Colonic mucosa (tissue), 4 donors: Measurements from ENCODE around the gene ARID3C. TPM values are rescaled to one million over a fixed set of nuclear protein-coding genes. Genes with fewer than 3 reads are reported as not detected.
A peak's percentile ranks its signal among the peaks of the same experiment; 100 is the strongest.

Experiments
- DNase-seq: peaks from one replicate; pipeline ENCODE4 v3.0.0-alpha.2; 2020
- H3K27ac ChIP-seq: fragments of 200-600 bp; one replicate; pipeline ENCODE4 v1.8.0; 2021
- H3K27me3 ChIP-seq: fragments of 200-600 bp; one replicate; pipeline ENCODE4 v1.8.0; 2021
- H3K36me3 ChIP-seq: fragments of 200-600 bp; one replicate; pipeline ENCODE4 v1.8.0; 2021
- H3K4me1 ChIP-seq: fragments of 200-600 bp; one replicate; pipeline ENCODE4 v1.8.0; 2021; ENCODE audit warnings: mild to moderate bottlenecking
- H3K4me3 ChIP-seq: fragments of 200-600 bp; one replicate; pipeline ENCODE4 v1.8.0; 2021
- H3K9ac ChIP-seq, 2 donors: one replicate each; pipeline ENCODE4 v1.7.0; 2013; ENCODE audit warnings: control low read depth in 2 of 2, low read depth in 2 of 2, low read length in 2 of 2
- H3K9me3 ChIP-seq: fragments of 200-600 bp; one replicate; pipeline ENCODE4 v1.8.0; 2021
- intact Hi-C: fragments of 100-400 bp; cut with DNase I; formaldehyde crosslinking; loops from one replicate; pipeline ENCODE4 v1.14.1; 2022
- total RNA-seq, 2 donors: library from RNA; stranded (reverse); fragmentation: NEBNext Ultra II Directional in 1 of 2; extraction: Animal tissue kit (Norgen Biotek cat#: 25700) in 1 of 2; gene quantifications; one replicate each; pipeline ENCODE4 v1.2.1, GENCODE V29; 2021
- TF ChIP-seq, protein P1 (sequence below): fragments of 200-600 bp; IDR thresholded peaks from one replicate; pipeline ENCODE4 v1.8.0; 2022; ENCODE audit warnings: antibody characterized with exemption, mild to moderate bottlenecking
- donor health status: healthy.
- donor health status: DM: no; HTN: no; CAD: no.
- donor health status: DM: no; HTN: no; CAD: no.

Gene ARID3C
- total RNA-seq, 2 donors from 2014 or later: not detected

GRCh38 chr9:34655394-34655793 is 26.5 kb upstream of the ARID3C start:
- no peak for DNase-seq
- Histone ChIP-seq H3K27me3 (no peaks in the 10 kb centered on the region), H3K9me3 (no peaks in the 10 kb centered on the region), H3K9ac (no peak overlapping the region), H3K4me1 (peaks cover 9% of the 10 kb centered on the region), H3K36me3 (no peaks in the 10 kb centered on the region), H3K4me3 (no peak overlapping the region), H3K27ac (no peak overlapping the region)
- intact Hi-C loops: no loop called here
- TF ChIP-seq, protein P1, sequence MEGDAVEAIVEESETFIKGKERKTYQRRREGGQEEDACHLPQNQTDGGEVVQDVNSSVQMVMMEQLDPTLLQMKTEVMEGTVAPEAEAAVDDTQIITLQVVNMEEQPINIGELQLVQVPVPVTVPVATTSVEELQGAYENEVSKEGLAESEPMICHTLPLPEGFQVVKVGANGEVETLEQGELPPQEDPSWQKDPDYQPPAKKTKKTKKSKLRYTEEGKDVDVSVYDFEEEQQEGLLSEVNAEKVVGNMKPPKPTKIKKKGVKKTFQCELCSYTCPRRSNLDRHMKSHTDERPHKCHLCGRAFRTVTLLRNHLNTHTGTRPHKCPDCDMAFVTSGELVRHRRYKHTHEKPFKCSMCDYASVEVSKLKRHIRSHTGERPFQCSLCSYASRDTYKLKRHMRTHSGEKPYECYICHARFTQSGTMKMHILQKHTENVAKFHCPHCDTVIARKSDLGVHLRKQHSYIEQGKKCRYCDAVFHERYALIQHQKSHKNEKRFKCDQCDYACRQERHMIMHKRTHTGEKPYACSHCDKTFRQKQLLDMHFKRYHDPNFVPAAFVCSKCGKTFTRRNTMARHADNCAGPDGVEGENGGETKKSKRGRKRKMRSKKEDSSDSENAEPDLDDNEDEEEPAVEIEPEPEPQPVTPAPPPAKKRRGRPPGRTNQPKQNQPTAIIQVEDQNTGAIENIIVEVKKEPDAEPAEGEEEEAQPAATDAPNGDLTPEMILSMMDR: no peak

DNA sequence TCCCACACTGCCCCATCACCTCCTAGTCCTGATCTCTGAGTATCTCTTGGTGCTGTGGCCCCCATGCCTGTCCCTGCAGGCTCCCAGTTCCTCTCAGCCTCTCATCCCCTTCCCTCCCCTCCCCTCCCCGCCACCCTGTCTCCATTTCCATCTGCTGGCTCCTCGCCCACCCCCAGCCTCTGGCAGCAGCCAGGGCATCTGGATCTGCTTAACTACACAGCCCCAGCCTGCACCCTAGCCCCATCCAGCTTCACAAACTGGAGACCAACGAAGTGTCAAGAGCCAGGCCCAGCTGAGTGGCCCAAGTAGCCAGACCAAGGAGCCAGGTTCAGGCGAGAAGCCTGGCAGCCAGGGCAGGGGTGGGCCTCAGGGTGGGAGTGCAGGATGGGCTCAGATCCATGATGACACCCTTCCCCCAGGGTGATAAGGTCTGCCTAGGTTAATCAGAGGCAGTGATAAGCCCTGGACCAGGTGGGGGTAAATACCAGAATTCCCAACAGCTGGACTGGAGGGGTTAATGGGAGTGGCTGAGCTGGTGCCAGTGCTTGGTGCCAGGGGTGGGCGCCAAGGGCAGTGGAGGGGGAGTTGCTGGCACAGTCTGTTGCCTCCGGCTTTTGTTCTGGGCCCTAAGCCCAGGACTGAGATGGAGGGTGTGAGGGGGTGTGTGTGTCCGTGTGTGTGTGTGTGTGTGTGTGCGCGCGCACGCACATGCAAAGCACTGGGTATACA is 25.6 kb upstream of the ARID3C start:
- peak; percentile 50 for DNase-seq
- no peak overlapping the region for H3K27ac ChIP-seq
- H3K9ac ChIP-seq: no peak overlapping the region
- TF ChIP-seq, protein P1: no peak
- H3K9me3 ChIP-seq: no peaks in the 10 kb centered on the region
- intact Hi-C loops: no loop called here
- H3K4me3 ChIP-seq: no peak overlapping the region
- H3K36me3 ChIP-seq: no peaks in the 10 kb centered on the region
- H3K27me3 ChIP-seq: no peaks in the 10 kb centered on the region
- H3K4me1 ChIP-seq: peaks cover 9% of the 10 kb centered on the region

DNA sequence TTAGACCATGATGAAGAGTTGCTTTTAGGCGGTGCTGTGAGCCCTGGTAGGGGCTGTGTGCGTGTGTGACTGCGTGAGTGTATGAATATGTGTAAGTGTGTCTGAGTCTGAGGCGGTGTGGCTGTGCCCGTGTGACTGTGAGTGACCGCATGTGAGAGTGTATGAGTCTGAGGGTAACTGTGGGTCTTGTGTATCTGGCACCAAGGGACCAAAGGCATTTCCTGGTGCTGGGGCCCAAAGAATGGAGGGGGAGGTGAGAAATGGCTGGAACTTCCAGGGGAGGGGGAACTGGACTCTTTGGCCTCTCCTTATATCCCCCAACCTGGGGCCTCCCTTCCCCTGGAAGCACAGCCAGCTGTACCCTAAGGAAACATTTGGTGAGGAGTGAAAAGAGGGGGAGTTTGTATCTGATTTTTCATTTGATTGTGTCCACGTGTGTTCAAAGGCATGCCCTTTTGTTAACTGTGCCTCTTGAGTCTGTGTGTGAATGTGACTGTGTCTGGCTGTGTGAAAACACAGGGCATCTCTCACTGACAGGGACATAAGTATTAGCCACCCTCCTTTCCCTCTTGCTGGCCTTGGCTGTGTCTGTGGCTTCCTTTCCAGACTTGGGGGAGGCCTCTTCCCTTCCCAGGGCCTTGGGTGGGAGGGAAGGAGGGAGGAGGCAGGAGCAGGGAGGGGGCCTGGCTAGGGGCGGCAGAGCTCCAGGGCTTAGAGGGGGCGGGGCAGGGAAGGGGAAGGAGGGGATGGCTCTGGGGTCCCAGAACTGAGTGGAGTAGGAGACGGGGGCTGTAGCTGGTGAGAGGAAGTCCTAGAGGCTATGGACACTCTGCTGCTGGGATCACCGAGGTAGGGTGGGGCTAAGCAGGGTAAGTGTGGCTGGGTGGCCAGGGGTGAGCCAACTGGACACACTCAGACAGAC is 24.5 kb upstream of the ARID3C start:
- peak overlapping the region; percentile 3 to 91 for H3K9ac ChIP-seq
- H3K9me3 ChIP-seq: no peaks in the 10 kb centered on the region
- H3K27me3 ChIP-seq: no peaks in the 10 kb centered on the region
- H3K4me1 ChIP-seq: peaks cover 9% of the 10 kb centered on the region
- H3K36me3 ChIP-seq: no peaks in the 10 kb centered on the region
- intact Hi-C loops: no loop called here
- TF ChIP-seq, protein P1: no peak
- H3K4me3 ChIP-seq: no peak overlapping the region
- no peak for DNase-seq
- no peak overlapping the region for H3K27ac ChIP-seq

DNA sequence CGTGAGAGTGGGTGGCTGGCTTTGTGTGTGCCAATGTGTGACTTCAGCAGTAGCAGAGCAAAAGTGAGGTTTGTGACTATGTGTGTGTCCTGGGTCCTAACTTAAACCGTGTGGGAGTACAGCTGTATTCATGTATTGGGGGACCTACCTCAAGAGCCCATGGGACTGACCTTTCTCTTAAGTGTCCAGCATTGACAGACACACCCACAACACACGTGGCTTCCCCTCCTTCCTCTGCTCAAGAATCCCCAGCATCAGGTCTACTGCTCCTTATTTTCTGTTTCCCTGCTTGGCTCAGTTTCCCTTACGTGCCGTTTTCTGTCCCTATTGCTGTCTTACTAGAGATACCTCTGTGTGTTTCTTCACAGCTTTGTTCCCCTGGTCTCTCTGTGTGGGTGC is 23.7 kb upstream of the ARID3C start:
- Histone ChIP-seq H3K36me3 (no peaks in the 10 kb centered on the region), H3K27ac (peak overlapping the region; percentile 79), H3K4me3 (peak overlapping the region; percentile 14), H3K9ac (peak overlapping the region; percentile 38 to 91), H3K9me3 (no peaks in the 10 kb centered on the region), H3K27me3 (no peaks in the 10 kb centered on the region), H3K4me1 (peaks cover 9% of the 10 kb centered on the region)
- intact Hi-C loops: no loop called here
- TF ChIP-seq, protein P1: no peak
- no peak for DNase-seq

DNA sequence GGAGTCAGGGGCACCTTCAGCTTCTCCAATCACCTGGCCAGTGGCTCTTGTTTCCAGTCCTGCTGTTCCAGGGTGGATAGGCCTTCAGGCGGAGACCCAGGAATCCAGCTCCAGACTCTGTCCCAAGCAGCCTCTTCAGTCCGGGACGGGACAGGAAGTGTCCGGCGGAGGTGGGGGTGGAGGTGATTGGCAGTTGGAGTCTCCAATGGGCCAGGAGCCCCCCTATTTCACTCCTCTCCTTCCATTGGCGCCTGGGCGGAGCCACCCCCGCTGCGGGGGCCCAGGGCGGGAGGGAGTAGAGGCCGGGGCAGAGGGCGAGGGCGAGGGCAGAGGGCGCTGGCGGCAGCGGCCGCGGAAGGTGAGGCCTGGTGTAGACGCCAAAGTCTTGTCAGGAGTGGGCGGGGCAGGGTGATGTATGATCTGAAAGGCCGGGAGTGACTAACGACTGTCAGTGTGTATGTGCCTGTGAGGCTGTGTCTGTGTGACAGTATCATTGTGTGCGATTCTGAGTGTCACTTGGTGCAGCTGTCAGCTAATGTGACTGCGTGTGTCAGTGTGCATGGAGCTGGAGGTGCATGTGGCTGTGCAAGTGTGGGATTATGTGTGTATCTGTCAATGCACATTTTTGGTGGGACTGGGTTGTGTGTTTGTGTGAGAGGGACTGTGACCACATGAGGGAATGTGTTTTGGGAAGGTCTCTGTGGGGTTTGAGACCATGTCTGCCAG is 23.2 kb upstream of the ARID3C start, which contains the start of gene IL11RA:
Gene IL11RA (plus strand): TSS at position 310 of the 726 bp plus-strand sequence. CDS start 3,033 bp downstream, outside the sequence.
- Histone ChIP-seq H3K27ac (peak within 1 kb of the TSS; percentile 79), H3K27me3 (no peaks in the 10 kb centered on the region), H3K9ac (peak within 1 kb of the TSS; percentile 38 to 91), H3K36me3 (no peaks in the 10 kb centered on the region), H3K4me3 (peak within 1 kb of the TSS; percentile 14), H3K9me3 (no peaks in the 10 kb centered on the region), H3K4me1 (peaks cover 9% of the 10 kb centered on the region)
- TF ChIP-seq, protein P1: no peak
- DNase-seq: peak; percentile 93
- intact Hi-C loops: no loop called here
